ENCODE measurements around the gene PVALB. TPM values are rescaled to one million over a fixed set of nuclear protein-coding genes. Genes with fewer than 3 reads are reported as not detected.

PVALB gene
- total and polyA plus RNA-seq, 8 donors: 0.95 to 4.1 (median 2.1) TPM; not detected in 5

DNA sequence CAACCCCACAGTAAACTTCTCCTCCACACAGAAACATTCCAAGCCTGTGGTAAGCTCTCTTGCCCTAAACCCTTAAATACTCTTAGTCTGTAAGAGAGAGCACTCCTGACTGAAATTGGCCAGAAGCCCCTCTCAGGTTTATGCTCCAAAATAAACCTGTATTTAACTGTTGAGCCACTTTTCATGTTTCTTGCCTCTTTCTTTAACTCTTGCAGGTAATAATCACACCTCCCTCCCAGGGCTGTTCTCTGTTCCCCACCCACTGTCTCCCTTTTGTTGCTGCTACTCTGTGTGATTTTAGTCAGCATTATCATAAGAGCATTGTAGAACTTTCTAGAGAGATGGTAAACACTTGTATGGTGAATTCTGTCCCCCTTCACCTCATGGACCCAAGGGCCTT is 38.8 kb downstream of the PVALB start:
- H3K27me3 ChIP-seq: no peaks in the 10 kb centered on the region
- no peak overlapping the region for H3K27ac ChIP-seq
- H3K4me3 ChIP-seq: no peak overlapping the region
- DNase-seq: no peak
- H3K4me1 ChIP-seq: peaks cover 9 to 29% (median 21%) of the 10 kb centered on the region in 4 donors
- TF ChIP-seq, protein P1, sequence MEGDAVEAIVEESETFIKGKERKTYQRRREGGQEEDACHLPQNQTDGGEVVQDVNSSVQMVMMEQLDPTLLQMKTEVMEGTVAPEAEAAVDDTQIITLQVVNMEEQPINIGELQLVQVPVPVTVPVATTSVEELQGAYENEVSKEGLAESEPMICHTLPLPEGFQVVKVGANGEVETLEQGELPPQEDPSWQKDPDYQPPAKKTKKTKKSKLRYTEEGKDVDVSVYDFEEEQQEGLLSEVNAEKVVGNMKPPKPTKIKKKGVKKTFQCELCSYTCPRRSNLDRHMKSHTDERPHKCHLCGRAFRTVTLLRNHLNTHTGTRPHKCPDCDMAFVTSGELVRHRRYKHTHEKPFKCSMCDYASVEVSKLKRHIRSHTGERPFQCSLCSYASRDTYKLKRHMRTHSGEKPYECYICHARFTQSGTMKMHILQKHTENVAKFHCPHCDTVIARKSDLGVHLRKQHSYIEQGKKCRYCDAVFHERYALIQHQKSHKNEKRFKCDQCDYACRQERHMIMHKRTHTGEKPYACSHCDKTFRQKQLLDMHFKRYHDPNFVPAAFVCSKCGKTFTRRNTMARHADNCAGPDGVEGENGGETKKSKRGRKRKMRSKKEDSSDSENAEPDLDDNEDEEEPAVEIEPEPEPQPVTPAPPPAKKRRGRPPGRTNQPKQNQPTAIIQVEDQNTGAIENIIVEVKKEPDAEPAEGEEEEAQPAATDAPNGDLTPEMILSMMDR (IDR thresholded peaks at IDR 0.05): no peak
- TF ChIP-seq POLR2A (IDR thresholded peaks at IDR 0.05) (no peak), POLR2AphosphoS5 (IDR thresholded peaks at IDR 0.05) (no peak), EP300 (IDR thresholded peaks at IDR 0.05) (no peak)
- intact Hi-C loops (cut with DNase I; ENCODE audit: low total_unique reads): no loop called here
- H3K9me3 ChIP-seq: no peaks in the 10 kb centered on the region
- H3K36me3 ChIP-seq: no peaks in the 10 kb centered on the region

DNA sequence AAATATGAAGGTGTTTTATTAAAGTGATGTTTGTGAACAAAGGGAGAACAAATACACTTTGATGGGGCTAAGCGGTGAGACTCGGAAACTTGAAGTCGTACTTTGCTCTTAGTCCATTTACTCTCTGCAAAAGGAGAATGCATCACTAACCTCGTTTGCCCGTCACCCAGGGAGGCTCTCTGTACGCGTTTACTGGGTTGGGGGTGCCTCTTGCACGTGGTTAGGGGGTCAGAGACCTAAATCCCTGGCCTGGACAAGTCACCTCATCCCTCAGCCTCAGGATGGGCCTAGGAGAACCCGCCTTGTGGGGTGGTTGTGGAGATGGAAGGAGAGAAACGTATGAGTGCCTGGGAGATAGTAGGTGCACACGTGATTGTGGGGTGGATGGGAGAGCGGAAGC is 40.1 kb downstream of the PVALB start:
- no peak for DNase-seq
- Histone ChIP-seq H3K9me3 (no peaks in the 10 kb centered on the region), H3K27ac (peak overlapping the region in 4 of 5 donors; percentile 16 to 94 (median 48)), H3K4me3 (peak overlapping the region; percentile 28 to 97 (median 57)), H3K4me1 (peaks cover 2 to 21% (median 15%) of the 10 kb centered on the region in 4 donors), H3K36me3 (peaks cover 0 to 9% (median 4%) of the 10 kb centered on the region in 4 donors), H3K27me3 (no peaks in the 10 kb centered on the region)
- 44 to 56% (median 50%) methylated on average over 12 of the region's 12 CpGs for WGBS, 5 donors
- intact Hi-C loops (cut with DNase I; ENCODE audit: low total_unique reads): no loop called here
- TF ChIP-seq EP300 (IDR thresholded peaks at IDR 0.05): no peak
- no peak for TF ChIP-seq POLR2AphosphoS5 (IDR thresholded peaks at IDR 0.05)
- no peak for TF ChIP-seq POLR2A (IDR thresholded peaks at IDR 0.05)
- TF ChIP-seq, protein P1 (IDR thresholded peaks at IDR 0.05): no peak

DNA sequence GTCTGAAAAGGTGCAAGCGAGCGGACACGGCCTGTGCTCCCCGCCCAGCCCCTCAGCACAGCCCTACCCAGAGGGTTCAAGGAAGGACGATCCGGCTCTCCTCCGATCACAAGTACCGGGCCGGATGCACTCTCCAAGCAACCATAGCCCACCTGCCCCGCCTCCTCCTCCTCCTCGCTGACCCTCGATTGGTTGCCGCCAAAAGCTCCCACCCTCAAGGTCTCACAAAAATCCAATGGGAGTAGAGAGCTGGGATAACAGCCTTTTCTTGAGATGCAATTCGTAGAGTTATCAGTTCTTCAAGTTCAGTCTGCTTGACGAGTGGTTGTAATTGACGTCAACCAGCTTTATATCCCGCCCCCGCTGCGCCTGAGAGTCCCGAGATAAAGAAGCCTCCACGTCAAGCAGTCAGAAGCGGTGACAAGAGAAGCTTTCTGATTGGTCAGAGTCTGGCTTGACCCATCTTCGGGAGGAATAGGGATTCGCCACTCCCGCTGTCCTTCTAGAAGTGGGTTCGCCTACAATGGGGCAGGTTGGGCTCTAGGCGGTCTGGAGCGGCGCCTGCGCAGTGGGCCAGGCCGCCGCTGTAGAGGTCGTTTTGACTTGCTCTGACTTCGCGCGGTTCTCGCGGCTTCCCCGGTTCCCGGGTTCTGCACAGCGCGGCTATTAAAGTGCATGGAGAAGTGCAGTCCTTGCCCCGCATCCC is 40.7 kb downstream of the PVALB start, which contains the start of gene IFT27:
IFT27 (minus strand) TSS at position 156 of the 706 bp plus-strand sequence. CDS start 412 bp downstream, outside the sequence.
- H3K9me3 ChIP-seq: no peaks in the 10 kb centered on the region
- peaks cover 0 to 18% (median 12%) of the 10 kb centered on the region in 4 donors for H3K4me1 ChIP-seq
- peak; percentile 99 to 100 for DNase-seq
- no peaks in the 10 kb centered on the region for H3K27me3 ChIP-seq
- peaks cover 0 to 15% (median 4%) of the 10 kb centered on the region in 4 donors for H3K36me3 ChIP-seq
- H3K4me3 ChIP-seq: peak within 1 kb of the TSS; percentile 84 to 97 (median 92)
- intact Hi-C loops (cut with DNase I; ENCODE audit: low total_unique reads): no loop called here
- peak; percentile 16 to 50 (median 26) for TF ChIP-seq POLR2AphosphoS5 (IDR thresholded peaks at IDR 0.05)
- TF ChIP-seq, protein P1 (IDR thresholded peaks at IDR 0.05): no peak
- no peak for TF ChIP-seq POLR2A (IDR thresholded peaks at IDR 0.05)
- TF ChIP-seq EP300 (IDR thresholded peaks at IDR 0.05): no peak
- H3K27ac ChIP-seq: peak within 1 kb of the TSS; percentile 86 to 94 (median 91)
- 0 to 1% (median 0%) methylated on average over 26 to 43 of the region's 43 CpGs for whole genome bisulfite sequencing, 5 donors

DNA sequence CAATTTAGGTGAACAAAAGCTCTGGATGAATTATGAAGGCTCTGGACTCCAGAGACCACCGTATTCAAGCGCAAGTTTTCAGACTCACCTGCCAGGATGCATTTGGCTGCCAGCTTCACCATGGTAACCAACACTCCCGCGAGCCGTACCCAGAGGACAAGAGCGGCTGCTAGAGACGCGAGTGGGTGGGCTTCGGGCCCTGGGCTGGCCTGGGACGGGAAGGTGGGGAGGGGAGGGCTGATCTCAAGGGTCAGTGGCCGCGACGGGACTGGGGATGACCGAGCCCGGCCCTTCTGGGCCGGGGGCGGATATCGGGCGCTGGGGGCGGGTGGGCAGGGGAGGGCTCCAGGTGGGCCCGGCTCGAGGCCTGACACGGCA is 41.3 kb downstream of the PVALB start:
- 0 to 2% (median 0%) methylated on average over 12 to 23 of the region's 23 CpGs for WGBS, 5 donors
- DNase-seq: peak; percentile 44 to 77
- intact Hi-C loops (cut with DNase I; ENCODE audit: low total_unique reads): no loop called here
- Histone ChIP-seq H3K4me1 (peaks cover 0 to 18% (median 12%) of the 10 kb centered on the region in 4 donors), H3K9me3 (no peaks in the 10 kb centered on the region), H3K4me3 (peak overlapping the region; percentile 84 to 97 (median 92)), H3K27ac (peak overlapping the region; percentile 86 to 94 (median 91)), H3K36me3 (peaks cover 0 to 15% (median 4%) of the 10 kb centered on the region in 4 donors), H3K27me3 (no peaks in the 10 kb centered on the region)
- TF ChIP-seq POLR2A (IDR thresholded peaks at IDR 0.05) (no peak), POLR2AphosphoS5 (IDR thresholded peaks at IDR 0.05) (no peak), EP300 (IDR thresholded peaks at IDR 0.05) (no peak)
- TF ChIP-seq, protein P1 (IDR thresholded peaks at IDR 0.05): no peak
